Left renal pelvis (tissue), 4 donors: ENCODE data around the gene CREB5. TPM values are rescaled to one million over a fixed set of nuclear protein-coding genes. Genes with fewer than 3 reads are reported as not detected.

Experiments used
- DNase-seq, 4 donors: peaks; one replicate each; pipeline ENCODE4 v3.0.0-alpha.2; 2013; ENCODE audit warnings: low read depth in 4 of 4, low spot score in 3 of 4
- polyA plus RNA-seq, 4 donors: library from polyadenylated mRNA; unstranded; fragments of 120-200 nt; gene quantifications; one replicate each; pipeline ENCODE4 v1.2.1, GENCODE V29; 2013; ENCODE audit not compliant: insufficient read length in 4 of 4

Gene CREB5
- polyA plus RNA-seq, 4 donors: 9.1 to 31.6 (median 12.0) TPM

DNA sequence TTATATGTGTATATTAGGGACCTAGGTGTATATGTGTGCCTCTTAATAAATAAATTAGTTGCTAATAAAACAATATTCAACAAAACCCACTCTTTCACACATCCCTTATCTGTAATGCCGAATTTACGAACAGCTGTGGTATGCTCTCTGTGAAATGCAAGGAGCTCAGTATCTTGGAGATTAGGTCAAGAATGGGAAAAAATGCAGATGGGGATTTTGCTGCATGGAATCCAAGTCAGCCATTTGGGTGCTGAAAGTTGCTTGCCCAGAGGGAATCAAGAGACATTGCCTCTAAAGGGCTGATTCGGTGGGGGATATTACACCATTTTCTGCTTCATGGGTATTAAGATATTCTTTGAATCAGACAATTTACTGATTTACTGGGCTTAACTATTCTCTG, 93.5 kb downstream of the CREB5 start:
- DNase-seq: no peak

DNA sequence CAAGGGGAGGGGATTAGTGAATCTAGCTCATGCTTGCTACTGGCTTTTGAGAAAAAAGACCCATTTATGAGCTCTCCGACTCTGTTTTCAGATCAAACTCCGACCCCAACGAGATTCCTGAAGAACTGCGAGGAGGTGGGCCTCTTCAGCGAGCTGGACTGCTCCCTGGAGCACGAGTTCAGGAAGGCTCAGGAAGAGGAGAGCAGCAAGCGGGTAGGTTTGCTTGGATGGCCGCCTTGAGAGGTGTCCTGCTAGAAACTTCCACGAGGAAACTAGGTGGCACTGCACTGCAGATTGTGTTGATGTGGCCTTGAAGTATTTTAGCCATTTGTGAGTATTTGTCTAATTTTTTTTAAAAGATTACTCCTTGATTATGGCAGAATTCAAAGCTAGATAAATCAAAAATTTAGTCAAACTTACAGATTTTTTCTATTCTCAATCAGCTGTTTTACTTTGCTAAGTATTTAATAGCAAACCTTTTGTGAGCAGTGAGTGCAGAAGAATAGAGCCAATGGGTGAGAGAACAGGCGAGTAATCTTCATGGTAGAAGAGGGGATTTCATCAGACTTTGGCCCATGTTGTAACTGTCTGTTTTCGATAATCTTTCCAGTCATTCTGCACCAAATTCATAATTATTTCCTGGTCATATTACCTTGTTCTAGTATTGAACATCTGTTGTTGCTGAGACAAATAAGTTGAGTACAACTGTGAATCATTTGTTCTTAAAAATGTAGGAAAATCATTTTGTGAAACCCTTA, 95.4 kb downstream of the CREB5 start:
- no peak for DNase-seq

DNA sequence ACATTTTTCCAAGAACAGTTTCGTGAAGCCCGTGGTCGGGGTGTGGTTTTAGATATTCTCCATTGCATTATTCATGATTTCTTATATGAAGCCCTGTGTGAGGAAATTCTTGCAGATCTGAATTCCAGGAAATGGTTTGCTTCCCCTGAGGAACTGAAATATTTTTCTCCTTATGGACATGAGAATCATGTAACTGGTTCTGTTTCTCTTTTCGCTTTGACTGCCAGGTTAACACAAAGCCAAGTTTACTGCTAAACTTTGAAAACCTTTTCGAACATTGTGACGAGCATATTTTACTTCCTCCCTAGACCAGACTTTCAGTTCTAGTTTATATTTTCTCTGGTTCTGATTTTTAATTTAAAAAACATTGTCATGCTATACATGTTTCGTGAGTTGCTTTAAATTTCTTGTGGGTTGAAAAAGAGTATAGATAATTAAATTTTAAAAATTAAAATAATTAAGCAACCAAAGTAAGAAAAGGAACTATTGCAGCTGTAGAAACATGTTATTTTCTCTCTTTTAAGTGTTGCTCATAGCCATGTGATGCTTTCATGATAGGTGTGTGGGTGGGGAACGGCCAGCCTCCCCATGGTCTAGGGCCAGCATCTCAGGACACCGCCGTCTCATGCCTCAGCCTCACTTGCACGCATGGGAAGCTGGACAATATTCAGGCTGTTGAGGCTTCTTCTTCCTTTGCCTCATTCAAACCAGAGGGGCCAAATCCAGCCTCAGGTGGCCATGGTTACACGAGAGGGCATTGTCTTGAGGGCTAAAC, 97.1 kb downstream of the CREB5 start:
- DNase-seq: no peak

- no peak for DNase-seq
Measured at GRCh38 chr7:28510026-28510369, 97.7 kb downstream of the CREB5 start.

DNA sequence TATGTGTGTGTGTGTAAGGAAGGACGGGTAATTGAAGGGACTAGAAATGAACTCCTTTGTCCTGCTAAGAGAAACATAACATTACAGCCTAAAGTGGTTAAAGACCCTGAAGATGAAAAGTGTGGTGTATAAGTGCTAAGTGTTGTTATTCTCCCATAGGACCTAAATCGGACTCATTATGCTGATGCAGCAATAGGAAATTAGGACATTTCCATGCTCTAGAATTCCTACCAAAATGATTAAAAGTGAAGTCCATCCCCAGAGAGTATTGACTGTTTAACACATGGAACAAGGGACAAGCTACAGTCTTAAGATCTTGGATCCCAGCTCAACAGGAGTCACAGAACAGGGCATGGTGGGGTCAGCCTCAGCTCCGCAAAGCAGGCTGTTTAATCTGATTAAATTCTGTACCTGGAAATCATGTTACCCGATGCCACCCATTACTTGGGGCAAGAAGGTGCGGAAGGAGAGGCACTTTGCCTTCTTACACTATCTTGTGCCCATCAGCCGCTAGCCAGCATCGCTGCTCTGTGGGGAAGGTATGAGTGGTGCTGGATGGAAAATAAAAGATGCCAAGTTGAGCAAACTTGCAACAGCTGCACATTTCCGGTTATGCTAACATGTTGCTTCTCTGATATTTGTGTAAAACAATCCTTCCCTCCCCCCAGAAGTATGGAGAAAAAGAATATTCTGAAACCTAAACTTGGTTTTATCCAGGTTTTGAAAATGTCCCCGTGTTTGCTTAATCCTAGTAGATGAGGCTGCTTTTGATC, 100.5 kb downstream of the CREB5 start:
- no peak for DNase-seq

- DNase-seq: no peak
Measured at GRCh38 chr7:28516390-28517172, 104.3 kb downstream of the CREB5 start.

- DNase-seq: no peak
Measured at GRCh38 chr7:28517206-28517605, 104.9 kb downstream of the CREB5 start.

GRCh38 chr7:28517606-28518005, 105.3 kb downstream of the CREB5 start:
- DNase-seq: no peak

- no peak for DNase-seq
Measured at GRCh38 chr7:28520074-28521015, 108.0 kb downstream of the CREB5 start.

- no peak for DNase-seq
Measured at GRCh38 chr7:28524978-28525377, 112.7 kb downstream of the CREB5 start.

GRCh38 chr7:28528899-28529298, 116.6 kb downstream of the CREB5 start:
- DNase-seq: no peak

GRCh38 chr7:28529755-28530154, 117.4 kb downstream of the CREB5 start:
- no peak for DNase-seq

DNA sequence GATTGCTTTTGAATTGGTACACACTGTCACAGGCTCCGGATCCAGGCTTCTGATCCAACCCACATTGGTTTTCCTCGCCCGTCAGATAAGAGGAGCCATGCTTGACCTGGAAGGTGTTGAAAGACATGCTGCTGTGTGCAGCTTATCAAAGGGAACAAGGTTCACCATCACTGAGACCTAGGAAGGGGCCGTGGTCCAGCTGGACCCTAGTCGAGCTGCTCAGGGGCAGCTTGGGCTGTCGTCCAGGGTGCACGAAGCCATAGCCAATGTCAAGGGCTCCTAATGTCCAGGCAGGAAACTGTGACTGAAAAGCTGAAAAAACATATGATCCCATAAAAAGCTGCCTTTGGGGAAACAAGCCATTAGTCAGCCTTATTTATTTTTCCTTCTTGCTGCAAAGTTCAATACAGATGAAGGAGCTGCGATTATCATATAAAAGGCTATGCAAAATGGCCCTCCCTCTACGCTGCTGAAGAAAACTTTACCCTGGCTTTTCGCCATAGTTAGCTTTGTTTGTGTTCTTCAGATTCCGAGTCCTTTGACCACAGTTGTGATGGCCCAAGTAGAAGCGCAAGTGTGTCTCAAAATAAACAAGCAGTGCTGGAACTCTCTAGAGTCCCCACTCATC, 118.0 kb downstream of the CREB5 start:
- peak in 2 of 4 donors; percentile 33 to 39 for DNase-seq

- no peak for DNase-seq
Measured at GRCh38 chr7:28530803-28531175, 118.5 kb downstream of the CREB5 start.

GRCh38 chr7:28531291-28531690, 119.0 kb downstream of the CREB5 start:
- no peak for DNase-seq

DNA sequence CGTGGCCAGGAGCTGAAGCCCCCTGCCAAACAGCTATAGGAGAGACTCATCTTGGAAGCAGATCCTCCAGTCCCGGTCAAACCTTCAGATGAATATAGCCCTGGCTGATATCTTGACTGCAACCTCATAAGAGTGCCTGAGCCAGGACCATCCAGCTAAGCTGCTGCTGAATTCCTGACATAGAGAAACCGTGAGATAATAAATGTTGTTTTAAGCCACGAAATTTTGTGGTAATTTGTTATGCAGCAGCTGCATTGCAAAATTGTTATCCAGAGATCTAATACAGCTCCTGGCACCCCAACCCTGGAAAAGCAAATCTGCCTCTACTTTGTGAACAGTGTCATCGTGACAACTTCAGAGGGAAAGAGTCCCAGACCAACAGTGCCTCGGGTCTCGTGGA, 119.9 kb downstream of the CREB5 start:
- no peak for DNase-seq

DNA sequence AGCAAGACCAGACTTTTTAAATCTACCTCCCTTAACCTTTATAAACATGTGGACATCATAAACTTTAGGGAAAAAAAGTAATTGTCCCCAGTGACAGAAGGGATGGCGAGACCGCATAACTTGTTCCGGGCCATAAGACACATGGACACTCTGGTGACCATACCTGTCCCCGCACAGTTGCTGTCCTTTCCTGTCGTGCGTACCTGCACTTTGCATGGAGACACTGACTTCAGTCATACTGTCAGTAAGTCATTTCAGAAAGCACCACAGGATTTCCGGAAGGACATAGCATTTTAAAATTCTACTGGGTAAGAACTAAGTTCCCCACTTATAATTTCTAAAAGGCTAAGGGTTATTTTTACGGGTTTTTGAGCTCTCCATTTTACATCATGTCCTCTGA, 120.9 kb downstream of the CREB5 start:
- DNase-seq: no peak

GRCh38 chr7:28533731-28534531, 121.6 kb downstream of the CREB5 start:
- no peak for DNase-seq
